Cardiac ventricle fibroblast (primary cell): ENCODE measurements around the gene SLC13A3. TPM values are rescaled to one million over a fixed set of nuclear protein-coding genes. Genes with fewer than 3 reads are reported as not detected.

ENCODE experiments used
- total RNA-seq: library from RNA; depleted of rRNA; stranded (reverse); fragments of >200 nt; gene quantifications from 2 replicates; pipeline ENCODE4 v1.2.3, GENCODE V29; 2015

SLC13A3 gene, protein sequence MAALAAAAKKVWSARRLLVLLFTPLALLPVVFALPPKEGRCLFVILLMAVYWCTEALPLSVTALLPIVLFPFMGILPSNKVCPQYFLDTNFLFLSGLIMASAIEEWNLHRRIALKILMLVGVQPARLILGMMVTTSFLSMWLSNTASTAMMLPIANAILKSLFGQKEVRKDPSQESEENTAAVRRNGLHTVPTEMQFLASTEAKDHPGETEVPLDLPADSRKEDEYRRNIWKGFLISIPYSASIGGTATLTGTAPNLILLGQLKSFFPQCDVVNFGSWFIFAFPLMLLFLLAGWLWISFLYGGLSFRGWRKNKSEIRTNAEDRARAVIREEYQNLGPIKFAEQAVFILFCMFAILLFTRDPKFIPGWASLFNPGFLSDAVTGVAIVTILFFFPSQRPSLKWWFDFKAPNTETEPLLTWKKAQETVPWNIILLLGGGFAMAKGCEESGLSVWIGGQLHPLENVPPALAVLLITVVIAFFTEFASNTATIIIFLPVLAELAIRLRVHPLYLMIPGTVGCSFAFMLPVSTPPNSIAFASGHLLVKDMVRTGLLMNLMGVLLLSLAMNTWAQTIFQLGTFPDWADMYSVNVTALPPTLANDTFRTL
- 2.5 and 3.4 TPM in 2 replicates for total RNA-seq

DNA sequence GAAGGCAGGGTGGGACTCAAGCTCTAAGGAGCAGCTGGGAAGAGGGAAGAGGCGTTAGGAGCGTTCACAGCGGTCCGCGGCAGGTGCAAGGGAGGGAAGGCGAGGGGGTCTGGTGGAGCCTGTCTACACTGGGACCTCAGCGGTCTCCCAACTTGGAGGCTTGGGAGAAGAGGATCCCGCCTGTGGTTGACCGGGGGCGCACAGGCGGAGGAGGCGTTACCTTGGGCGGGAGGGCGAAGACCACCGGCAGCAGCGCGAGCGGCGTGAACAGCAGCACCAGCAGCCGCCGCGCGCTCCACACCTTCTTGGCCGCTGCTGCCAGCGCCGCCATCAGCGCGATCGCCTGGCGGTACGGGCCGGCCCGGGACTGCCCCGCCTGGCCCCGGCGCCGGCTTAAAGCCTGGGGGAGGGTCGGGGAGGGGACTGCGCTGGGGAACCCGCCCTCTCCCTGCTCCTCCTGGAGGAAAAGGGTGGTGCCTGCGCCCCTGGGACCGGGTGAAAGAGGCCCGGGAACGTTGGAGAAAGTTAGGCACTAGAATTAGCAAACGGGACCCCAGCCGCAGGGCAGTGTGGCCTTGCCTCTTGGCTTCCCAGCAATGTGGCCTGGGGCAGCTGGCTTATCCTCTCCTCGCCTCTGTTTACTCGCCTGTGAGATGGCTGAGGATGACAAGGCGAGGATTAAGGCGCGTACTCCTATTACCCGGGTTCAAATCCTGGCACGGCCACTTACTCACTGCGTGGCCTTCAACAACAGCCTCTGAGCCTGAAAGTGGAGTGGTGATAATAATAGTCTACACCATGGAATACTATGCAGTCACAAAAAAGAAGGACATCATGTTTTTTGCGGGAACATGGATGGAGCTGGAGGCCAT, at the start of gene SLC13A3:
TSS of gene SLC13A3 (minus strand) at position 369 of the 872 bp plus-strand sequence. CDS start at position 331, 38 bp downstream.

DNA sequence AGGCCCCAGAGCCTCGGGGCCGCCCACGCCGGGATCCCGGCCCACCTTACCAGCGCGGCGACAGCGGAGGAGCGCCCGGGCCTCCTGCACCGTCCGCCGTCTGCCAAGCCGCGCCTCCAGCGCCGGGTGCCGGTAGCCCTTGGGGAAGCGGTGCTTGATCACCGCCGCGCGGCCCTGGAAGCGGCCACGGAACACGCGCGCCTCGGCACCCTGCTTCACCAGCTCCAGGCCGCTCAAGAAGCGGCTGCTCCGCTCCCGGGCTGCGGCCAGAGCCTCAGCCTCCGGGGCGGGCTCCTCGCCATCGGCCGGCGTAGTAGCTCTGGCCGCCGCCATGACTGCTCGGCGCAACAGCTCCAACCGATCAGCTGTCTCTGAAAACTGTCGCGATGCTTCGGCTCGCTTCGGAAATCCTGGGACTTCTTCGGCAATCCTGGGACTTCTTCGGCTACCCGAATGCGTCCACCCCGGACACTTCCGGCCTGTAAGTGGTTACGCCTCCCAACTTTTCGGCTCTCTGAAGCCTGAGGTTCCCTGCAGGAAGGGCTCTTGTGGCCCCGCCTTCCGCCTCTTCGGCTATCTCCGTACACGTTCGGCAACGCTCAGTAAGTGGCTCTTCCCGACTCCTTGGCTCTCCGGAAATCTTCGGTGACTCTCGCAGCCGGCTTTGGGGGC, 38.0 kb upstream of the SLC13A3 start, which contains the start of gene TP53RK:
TSS of gene TP53RK (minus strand) at position 363 of the 672 bp plus-strand sequence. CDS start at position 333, 30 bp downstream.

DNA sequence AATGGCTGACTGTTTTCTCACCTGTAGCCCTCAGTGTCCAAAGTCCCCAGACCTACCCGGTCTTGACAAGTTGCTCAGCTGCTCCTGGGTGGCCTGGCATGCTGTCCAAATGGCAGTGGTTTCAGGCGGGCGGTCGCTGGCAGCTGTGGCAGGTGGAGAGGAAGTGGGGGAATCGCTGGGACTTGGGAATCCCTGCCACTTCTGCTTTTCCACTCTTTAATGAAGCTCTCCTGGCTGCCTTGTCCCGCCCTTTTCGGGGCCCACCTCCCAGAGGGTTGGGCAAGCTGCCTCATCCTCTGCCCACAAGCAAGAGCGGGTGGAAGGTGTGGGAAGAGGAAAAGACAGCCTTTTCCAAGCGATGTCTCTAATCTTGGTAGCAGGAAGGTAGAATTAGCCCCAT, 100.8 kb downstream of the SLC13A3 start, which contains the start of gene OCSTAMP:
TSS of gene OCSTAMP (minus strand) at position 194 of the 400 bp plus-strand sequence. CDS start at position 100, 94 bp downstream.

DNA sequence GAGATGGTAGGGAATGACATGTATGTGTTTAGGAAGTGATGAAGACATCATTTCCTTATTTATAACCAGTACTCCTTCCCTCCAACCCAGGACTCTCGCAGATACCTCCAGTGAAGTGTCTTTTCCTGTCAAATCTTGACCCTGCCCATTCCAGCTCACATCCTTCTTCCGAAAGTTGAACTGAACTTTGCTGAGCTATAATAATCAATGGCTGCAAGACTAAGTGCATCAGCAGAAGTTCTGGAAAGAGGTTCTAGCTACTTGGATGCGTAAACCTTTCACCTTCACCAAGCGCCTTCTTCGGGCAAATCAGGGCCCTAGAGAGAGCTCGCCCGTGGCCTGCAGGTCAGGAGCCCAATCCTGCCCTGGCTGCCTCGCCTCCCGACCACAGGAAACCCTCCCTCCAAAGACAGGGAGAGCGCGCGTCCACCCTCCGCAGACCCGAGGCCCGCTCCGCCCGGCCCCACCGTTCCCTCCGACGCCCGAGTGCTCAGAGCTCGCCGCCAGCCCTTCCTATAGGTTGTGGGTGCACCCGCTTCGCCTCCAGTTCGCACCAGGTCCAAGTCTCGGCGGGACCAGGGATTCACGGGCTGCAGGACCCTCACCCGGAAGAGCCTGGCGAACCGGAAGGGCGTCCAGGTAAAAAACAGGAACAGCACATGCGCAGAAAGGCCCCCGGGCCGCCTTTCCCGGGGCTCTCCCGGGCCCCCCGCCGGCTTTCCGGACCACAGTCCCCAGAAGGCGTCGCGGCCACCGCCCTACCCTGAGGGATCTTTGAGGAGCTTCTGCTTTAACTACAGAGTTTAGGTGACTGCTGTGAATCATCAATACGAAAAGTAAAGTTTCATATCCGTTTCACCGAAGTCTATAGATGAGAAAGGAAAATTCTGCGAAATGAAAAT, 138.1 kb downstream of the SLC13A3 start, which contains the start of gene ZNF334:
TSS of gene ZNF334 (minus strand) at position 617 of the 902 bp plus-strand sequence. CDS start 1,457 bp downstream, outside the sequence.

Other genes starting within 250 kb of the SLC13A3 start
- 26.6 and 32.2 TPM in 2 replicates for gene ELMO2, start 244.8 kb downstream of the SLC13A3 start, total RNA-seq
- gene ZNF334, start 137.9 kb downstream of the SLC13A3 start, total RNA-seq: 2.8 and 2.9 TPM in 2 replicates
- not detected in 2 replicates for gene OCSTAMP, start 100.8 kb downstream of the SLC13A3 start, total RNA-seq
- 16.7 and 17.7 TPM in 2 replicates for gene TP53RK, start 38.0 kb upstream of the SLC13A3 start, total RNA-seq
- 38.2 and 42.0 TPM in 2 replicates for gene SLC2A10, start 58.2 kb upstream of the SLC13A3 start, total RNA-seq
- 0.49 and 1.6 TPM in 2 replicates for gene EYA2, start 243.4 kb upstream of the SLC13A3 start, total RNA-seq